Measurements from ENCODE around the gene SEC14L1.
"Not testable (repeated sequence)": the region's sequence is repeated elsewhere in the genome, so short reads cannot be mapped to it uniquely, and the experiment has no call there.

The SEC14L1 gene

DNA sequence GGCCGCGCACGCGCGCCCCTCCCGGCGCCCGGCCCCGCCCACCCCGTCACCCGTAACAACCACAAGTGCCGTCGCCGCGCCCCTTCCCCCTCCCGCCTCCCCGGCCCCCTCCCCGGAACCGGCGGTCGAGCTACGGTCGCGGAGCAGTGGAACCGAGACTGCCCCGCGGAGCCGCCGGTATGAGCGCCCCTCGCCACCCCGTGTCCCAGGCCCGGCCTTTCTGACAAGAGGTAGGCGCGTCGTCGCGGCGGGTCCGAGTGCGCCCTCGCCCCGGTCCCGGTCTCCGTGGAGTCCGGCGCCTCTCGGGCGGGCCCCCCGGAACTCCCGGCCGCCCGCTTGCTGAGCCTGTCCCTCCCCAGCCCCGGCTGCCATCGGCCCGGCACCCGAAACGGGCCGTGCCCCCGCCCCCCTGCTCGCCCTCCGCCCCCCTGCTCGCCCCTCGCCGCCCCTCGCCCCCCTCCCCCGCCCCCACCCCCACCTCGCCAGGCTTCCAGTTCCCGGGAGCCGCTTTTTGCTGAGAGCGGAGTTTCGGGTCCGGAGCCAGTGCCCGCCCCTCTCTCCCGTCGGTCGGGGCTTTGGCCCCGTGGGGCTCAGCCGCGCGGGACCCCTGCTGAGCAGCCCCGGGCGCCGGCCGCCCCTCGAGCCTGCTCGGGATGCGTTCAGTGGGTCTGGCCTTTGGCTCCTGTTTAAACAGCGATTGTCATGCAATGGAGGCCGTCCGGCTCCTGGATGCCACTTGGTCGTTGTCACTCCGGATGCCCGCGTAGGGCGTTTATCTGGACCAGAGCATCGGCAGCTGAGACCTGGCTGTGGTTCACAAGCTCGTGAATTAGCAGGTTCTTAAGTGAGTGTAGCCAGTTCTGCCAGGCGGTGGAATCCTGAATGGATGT lies at the start of gene SEC14L1:
Gene SEC14L1, plus strand, starts transcription at position 92 of the 890 bp plus-strand sequence. CDS start 2,628 bp downstream, outside the sequence.
- FAIRE-seq = no peak

DNA sequence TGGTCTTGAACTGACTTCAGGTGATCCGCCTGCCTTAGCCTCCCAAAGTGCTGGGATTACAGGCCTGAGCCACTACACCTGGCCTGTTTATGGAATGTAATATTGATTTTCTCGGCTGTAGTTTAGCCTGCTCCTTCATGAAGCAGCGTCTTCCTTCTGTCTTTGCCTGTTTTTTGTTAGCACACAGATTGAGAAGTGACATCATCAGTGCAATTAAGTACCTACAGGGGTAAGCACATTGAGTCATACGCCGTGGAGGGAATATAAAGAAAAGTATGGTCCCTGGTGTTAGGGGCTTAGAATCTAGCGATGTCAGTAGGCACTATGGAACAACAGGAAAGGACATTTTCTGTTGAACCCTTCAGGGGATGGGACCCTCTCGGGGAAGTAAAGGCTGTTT lies 48.7 kb upstream of the SEC14L1 start:
- no peak for FAIRE-seq

DNA sequence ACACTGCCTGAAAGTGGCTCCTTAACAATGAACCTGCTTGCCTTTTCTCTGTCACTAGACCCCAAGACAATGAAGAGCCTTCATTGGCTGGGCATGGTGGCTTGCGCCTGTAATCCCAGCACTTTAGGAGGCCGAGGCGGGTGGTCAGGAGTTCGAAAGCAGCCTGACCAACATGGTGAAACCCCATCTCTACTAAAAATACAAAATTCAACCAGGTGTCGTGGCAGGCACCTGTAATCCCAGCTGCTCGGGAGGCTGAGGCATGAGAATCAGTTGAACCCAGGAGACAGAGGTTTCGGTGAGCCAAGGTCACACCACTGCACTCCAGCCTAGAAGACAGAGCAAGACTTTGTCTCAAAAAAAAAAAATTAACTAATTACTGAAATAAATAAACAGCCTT lies 45.3 kb upstream of the SEC14L1 start:
- FAIRE-seq = no peak

DNA sequence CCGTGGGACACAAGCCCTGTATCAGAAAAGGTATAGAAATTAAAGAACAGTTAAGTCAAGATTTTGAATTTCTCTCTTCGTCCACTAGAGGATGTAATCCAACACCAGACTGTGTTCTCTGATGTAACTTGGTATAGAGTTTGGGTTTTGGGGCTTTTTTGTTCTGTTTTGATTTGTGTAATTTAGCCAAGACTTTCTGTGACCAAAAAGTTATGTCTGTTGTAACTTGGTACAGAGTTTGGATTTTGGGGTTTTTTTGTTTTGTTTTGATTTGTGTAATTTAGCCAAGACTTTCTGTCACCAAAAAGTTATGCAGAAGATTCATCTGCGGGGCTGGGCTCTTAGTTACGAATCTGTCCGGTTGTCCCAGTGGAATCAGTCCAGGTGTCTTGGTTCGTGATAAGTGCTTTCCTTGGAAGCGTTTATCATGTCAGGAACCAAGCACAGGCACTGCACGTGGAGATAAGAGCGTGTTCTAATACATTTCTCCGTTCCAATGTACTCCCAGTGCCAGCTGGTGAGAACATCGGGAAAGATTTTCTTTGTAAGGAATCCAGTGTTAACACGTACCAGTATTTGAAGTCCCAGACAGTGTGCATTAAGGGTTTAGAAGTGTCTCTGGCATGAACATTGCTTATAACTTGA lies 44.1 kb upstream of the SEC14L1 start:
- FAIRE-seq = no peak

DNA sequence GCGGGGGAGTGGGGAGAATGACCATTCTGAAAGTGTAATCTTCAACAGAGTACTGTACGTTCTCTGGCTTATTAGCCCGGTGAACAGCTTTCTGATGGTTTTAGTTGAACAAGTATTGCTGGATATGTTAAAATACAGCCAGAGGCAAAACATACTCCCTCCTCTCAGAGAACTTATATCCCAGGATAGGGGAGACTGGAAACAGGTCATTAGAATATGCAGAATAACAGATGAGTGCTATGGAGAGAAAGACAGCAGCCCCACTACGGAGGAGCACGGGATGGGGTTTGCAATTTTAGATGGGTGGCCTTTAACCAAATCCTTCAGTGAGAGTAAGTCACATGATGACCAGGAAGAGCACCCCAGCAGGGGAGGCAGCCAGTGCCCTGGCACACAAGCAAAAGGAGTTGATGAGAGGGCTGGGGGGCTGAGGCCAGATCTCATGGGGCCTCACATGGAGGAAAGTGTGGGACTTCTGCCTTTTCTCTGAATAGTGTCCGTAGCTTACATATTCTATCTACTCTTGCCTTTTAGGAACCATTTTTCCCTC lies 43.1 kb upstream of the SEC14L1 start:
- FAIRE-seq = no peak

DNA sequence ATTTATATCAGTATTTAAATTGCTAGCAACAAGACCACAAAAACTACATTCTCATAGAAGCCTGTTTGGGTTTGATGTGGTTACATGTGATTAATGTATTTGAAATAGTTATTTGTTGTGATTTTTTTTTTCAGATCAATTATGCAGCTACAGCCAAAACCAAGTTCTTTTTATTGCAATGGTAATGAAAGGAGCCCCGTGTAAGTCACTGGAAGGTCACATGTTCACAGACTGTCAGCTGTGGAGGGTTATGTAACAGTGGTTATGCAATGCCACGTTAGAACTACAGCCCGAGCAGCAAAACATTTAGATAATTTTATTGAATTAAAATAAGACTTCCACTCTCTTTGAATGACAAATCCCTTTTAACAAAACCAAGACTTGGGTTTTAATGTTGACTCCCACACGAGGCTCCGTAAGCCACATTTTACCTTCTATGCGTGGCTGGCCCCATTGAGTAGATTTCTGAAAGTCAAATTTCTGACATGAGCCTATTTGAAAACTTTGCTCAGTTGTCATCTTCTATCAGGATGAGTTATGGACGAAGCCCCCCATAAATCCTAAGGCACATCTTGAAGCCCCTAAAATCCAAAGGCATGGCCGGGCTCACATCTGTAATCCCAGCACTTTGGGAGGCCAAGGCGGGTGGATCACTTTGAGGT lies 41.8 kb upstream of the SEC14L1 start:
- no peak for FAIRE-seq

DNA sequence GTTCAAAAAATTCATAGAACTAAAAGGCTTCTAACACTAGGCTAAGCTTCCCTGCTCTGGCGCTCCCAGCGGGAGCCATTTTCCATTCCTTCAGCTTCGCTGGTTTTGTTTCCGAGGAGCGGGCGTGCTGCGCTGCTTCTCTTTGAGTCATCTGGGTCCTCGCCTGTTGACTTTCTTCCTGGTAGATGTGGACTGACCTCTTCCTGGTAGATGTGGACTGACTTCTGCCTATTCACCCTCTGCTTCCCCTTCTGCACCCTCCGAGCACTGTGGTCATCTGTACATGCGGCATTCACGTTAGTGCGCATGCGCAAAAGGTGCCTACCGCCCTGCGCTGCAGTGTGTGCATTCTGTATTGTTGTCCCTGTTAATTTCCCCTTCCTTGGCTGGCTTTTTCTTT lies 40.8 kb upstream of the SEC14L1 start:
- no peak for FAIRE-seq

DNA sequence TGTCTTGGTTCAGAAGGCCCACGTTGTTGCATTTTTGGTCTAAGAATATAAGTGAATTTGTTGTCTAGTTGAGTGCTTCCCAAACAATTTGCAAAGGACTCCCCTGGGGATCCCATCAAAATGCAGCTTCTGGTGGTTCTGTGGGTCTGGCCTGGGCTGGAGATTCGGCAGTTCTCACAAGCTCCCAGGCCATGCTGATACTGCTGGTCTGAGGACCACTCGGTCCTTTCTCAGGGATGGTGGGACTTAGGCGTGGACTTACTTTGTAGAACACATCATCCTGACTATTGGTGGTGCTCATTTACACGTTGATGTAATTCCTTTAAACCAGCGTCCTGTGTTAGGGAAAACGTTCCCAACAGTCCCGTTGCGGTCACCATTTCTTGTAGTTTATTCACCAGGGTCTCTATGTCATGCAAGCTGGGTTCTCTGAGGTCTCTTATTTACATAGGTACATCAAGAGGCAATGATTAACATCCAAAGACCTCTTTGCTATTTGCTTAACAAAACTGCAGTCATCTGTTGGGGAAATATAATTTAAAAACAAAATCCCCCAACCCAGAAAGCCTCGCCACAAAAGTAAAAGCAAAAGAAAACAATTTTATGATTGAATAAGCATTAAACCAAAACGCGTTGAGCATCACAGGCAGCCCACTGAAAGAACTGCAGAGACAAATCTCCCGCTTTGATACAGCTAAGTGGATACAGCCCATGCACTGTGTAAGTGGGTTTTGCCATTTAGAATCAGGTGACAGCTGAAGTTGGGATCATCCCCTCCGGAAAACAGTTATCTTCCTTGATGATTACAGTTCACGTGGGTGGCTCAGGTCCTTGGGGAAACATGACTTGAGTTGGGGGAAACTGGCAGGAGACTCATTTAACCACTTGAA lies 39.0 kb upstream of the SEC14L1 start:
- no peak for FAIRE-seq

DNA sequence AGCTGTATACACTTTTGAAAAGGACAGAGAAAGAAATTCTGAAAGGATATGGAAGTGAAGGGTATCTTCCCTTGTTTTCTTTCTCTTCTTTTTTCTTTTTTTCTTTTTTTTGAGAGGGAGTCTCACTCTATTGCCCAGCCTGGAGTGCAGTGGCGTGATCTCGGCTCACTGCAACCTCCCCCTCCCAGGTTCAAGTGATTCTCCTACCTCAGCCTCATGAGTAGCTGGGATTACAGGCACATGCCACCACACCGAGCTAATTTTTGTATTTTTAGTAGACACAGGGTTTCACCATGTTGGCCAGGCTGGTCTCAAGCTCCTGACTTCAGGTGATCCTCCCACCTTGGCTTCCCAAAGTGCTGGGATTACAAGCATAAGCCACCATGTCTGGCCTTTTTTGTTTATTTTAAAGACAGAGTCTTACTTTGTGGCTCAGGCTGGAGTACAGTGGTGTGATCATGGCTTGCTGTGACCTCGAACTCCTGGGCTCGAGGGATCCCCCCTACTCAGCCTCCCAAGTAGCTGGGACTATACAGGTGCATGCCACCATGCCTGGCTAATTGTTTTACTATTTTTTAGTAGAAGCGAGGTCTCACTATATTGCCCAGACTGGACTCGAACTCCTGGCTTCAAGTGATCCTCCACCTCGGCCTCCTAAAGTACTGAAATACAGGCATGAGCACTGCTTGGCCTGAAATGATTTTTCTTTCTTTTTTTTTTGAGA lies 38.2 kb upstream of the SEC14L1 start:
- not testable (repeated sequence) for FAIRE-seq

DNA sequence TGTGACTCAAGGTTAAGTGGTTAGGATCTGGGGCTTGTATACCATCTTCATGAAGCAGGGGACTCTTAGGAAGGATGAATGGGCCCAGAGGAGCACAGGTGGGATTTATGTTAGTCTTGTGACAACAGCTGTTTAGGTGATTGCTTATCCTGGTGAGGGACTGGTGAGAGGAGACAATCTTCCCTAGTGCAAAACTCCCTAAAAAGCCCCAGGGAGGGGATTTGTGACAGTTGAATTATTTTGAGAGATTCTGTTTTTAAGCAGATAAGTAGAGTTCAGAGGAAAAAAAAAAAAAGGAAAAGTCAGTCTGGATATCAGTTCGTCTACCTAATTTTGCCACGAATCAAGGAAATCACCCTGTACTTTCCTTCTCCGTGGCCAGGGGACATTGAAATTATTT lies 35.1 kb upstream of the SEC14L1 start:
- FAIRE-seq = no peak

DNA sequence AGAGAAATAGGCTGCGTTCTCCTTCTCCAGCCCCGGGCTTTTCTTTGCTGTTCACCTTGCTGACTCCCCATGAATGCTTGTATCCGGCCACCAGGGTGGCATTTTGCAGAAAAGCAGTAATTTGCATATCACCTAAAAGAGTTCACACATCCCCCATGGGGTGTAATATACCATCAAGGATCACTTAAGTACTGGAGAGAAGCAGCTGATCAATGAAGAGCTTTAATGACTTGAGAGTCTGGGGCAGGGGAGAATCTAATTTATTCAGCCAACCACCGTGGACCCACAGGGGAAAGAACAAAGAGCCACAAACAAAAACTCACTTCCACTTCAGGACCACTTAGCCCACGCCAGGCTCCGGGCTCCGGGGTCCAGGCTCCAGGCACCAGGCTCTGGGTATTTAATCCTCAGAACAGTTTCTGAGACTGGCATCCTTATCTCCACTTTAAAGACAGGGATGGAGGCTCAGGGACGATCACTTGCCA lies 33.9 kb upstream of the SEC14L1 start:
- no peak for FAIRE-seq

DNA sequence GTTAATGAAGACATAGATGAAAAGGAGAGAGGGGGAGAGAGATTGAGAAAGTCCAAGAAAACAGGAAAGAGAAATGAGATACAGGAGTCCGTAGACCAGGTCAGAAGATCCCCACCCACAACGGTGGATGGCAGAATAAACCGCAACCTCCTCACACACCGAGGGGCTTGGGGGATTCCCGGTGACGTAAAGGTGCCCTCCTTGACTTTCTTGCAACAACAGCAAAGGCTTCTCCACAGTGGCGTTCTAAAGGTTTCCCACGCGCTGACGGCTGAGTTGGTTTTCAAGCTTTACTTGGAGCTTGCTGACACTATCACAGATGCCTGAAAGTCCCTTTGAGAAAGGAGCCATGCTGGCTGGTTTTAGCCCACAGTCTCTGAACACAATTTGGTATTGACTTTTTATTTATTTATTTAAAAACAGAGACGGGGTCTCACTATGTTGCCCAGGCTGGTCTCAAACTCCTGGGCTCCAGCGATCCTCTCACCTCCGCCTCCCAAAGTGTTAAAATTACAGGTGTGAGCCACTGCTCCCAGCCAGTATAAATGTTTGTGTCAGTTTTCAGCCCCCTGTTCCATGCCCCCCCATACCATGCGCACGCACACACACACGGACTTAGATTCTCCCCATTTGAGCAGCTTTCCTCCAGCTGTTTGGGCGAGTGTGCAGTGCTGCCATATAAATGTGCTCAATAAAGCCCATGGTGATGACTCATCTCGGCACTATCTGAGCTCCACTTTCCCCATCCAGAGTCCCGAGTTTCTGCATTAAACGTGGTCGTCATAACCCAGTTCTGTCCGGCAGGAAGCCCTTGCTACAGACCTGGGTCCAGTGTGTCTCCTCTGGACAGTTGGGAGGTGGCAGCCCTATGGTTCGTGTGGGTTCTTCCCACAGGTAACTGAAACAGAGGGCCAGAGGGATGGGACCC lies 33.0 kb upstream of the SEC14L1 start:
- FAIRE-seq = no peak

DNA sequence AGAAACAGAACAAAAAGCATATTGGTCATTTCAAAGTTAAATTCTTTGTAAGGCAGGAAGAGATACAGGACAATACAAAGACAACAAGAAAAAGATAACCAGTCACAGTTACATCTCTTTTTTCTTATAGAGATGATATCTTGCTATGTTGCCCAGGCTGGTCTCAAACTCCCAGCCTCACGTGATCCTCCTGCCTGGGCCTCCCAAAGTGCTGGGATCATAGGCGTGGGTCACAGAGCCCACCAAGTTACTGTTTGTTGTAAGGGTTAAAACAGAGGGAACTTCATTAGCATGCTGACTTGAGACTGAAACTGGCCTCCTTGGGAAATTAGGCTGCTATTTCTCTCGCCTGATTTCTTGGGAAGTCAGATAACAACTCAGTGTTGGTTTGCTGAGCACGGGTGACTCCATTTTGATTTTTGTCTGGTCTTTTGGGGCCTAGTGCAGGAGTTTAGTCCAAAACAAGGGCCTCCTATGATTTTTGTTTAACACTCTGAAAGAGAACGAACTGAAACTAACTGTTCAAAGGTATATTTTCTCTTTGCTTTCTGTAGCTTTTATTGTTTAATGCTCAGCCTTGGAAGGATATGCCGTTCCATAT lies 31.5 kb upstream of the SEC14L1 start:
- FAIRE-seq = no peak

DNA sequence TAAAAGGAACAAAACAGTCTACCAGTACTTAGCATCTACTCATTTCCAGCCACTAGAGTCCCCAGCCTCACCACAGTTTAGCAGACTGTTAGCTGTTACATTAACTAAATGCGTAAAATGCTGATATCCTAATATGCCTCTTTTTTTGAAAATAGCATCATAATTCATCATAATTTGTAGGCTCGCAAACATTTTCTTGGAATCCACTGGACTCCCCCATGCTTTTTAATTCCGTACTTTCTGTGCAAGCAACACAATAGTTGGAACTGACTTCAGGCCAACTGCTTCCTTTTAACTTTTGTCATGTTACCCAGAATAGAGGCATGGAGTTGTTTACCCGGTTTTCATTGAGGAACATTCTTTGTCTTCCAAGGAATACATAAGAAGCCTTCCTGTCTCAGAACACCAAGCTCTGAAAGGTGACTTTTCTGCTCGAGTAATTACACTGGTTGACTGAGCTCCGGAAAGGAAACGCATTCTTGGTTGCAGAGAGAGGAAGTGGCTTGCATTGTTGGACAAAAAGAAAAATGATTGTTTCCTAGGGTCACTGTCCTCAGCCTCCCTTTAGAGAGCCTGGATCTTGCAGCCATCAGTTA lies 30.9 kb upstream of the SEC14L1 start:
- FAIRE-seq = no peak

DNA sequence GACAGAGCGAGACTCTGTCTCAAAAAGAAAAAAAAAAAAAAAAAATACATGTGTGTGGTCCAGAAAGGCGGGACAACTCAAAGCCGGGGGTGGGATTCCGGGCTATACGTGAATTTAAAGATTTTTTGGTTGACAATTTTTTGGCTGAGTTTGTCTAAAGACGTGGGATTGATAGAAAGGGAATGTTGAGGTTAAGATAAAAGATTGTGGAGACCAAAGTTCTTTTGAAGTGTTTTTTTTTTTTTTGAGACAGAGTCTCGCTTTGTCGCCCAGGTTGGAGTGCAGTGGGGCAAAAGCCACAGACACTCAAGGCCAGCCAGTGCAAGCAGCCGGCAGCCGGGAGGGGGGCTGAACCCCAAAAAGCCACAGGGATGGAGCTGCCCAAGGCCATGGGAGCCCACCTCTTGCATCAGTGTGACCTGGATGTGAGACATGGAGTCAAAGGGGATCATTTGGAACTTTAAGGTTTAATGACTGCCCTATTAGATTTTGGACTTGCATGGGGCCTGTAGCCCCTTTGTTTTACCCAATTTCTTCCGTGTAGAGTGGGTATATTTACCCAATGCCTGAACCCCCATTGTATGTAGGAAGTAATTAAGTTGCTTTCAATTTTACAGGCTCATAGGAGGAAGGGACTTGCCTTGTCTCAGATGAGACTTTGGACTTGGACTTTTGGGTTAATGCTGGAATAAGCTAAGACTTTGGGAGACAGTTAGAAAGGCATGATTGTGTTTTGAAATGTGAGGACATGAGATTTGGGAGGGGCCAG lies 29.4 kb upstream of the SEC14L1 start:
- not testable (repeated sequence) for FAIRE-seq

DNA sequence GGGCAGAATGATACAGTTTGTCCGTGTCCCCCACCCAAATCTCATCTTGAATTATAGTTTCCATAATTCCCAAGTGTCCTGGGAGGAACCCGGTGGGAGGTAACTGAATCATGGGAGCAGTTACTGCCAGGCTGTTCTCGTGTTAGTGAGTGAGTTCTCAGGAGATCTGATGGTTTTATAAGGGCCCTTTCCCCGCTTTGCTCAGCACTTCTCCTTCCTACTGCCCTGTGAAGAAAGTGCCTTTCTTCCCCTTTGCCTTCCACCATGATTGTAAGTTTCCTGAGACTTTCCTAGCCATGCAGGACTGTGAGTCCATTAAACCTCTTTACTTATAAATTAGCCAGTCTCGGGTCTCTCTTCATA lies 28.9 kb upstream of the SEC14L1 start:
- no peak for FAIRE-seq

DNA sequence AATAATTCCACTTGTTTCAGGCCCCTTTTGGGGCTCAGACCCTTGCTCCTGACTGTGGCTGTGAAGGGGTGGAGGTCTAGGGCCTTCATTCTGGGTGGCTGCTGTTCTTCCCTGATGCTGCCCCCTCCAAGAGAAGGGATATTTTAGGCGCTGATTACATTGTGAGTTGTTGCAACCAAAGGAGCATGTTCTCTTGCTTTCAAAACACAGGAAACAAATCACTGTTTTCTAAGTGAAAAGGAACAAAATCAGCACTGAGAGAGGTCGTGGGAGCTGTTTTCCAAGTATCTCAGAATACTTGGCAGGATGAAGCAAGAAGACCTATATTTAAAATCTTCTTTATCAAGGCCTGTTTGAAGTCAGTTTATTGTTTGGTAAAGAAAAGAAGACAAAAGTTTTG lies 25.3 kb upstream of the SEC14L1 start:
- no peak for FAIRE-seq

DNA sequence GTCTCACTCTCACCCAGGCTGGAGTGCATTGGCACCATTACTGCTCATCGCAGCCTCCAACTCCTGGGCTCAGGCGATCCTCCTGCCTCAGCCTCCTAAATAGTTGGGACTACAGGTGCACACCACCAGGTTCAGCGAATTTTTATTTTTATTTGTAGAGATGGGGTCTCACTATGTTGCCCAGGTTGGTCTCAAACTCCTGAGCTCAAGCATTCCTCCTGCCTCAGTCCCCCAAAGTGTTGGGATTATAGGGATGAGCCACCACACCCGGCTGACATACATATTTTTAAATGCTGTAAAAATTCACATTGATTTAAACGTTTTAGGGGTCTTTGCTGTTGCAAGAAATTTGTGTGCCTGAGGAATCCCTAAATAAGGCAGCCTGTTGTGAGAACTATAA lies 24.8 kb upstream of the SEC14L1 start:
- FAIRE-seq = no peak

DNA sequence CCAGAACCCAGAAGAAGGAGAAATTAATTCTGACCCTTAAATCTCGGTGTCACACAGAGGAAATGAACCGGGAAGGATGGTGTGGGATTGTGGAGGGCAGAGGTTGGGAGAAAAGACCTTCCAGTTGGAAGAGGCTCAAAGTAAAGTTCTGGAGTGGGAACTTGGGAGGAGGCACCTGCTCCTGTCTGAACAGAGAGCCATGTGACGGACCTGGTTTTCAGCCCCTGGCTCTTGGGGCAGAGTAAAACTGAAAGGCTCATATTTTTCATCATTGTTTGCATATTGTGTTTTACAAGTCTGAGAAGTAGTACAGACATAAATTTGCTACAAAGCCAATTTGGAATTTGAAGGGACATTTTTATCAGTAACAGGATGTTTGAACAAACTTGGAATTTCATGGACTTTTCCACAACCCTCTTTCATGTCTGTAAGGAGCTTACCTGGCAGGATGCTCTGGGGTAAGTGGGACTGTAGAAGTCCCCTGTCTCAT lies 24.4 kb upstream of the SEC14L1 start:
- no peak for FAIRE-seq

Data from colon (tissue), 2 donors.